Stomach (tissue), 9 donors: ENCODE data around the gene AMER3. TPM values are rescaled to one million over a fixed set of nuclear protein-coding genes. Genes with fewer than 3 reads are reported as not detected.

Experiments used
- DNase-seq, 2 donors: peaks; one replicate each; pipeline versions ENCODE4 v3.0.0 to v3.0.0-alpha.2; 2013 to 2019
- H3K27ac ChIP-seq, 5 donors: fragments of 200-600 bp in 4 of 5; sonication (generic) in 4 of 5; one replicate each; pipeline ENCODE4 v1.5.1; 2013 to 2019; ENCODE audit warnings: mild to moderate bottlenecking in 1 of 5, moderate library complexity in 1 of 5
- H3K27me3 ChIP-seq, 3 donors: fragments of 200-600 bp; sonication (generic); one replicate each; pipeline ENCODE4 v1.5.1; 2017 to 2019; ENCODE audit warnings: mixed run types in 1 of 3
- H3K36me3 ChIP-seq, 4 donors: fragments of 200-600 bp; sonication (generic); 1 replicate in 3 of 4; 2 replicates in 1 of 4; pipeline ENCODE4 v1.5.1; 2016 to 2019
- H3K4me1 ChIP-seq, 4 donors: fragments of 200-600 bp; sonication (generic); one replicate each; pipeline ENCODE4 v1.5.1; 2016 to 2019
- H3K4me3 ChIP-seq, 4 donors: fragments of 200-600 bp; sonication (generic) in 3 of 4; one replicate each; pipeline ENCODE4 v1.5.1; 2016 to 2019; ENCODE audit warnings: mild to moderate bottlenecking in 1 of 4
- H3K9me3 ChIP-seq, 4 donors: fragments of 200-600 bp; sonication (generic); one replicate each; pipeline ENCODE4 v1.5.1; 2016 to 2019
- CTCF ChIP-seq, 7 experiments: fragments of 450-650 bp in 4 of 7; fragments of 200-600 bp in 3 of 7; sonication (generic) in 3 of 7; IDR thresholded peaks; one replicate each; pipeline ENCODE4 v1.5.1; 2016 to 2019; ENCODE audit warnings: antibody characterized with exemption in 7 of 7, control low read depth in 2 of 7, mild to moderate bottlenecking in 1 of 7
- EP300 ChIP-seq: sonication (generic); formaldehyde crosslinking; IDR thresholded peaks from one replicate; pipeline ENCODE4 v1.6.1; 2017; ENCODE audit warnings: antibody characterized with exemption
- POLR2A ChIP-seq, 4 donors: fragments of 450-650 bp; IDR thresholded peaks; one replicate each; pipeline ENCODE4 v1.6.1; 2016; ENCODE audit warnings: antibody characterized with exemption in 4 of 4, control low read depth in 2 of 4, mild to moderate bottlenecking in 1 of 4, moderate library complexity in 1 of 4
- POLR2AphosphoS5 ChIP-seq, 3 donors: sonication (generic); formaldehyde crosslinking; IDR thresholded peaks; one replicate each; pipeline ENCODE4 v1.6.1; 2016; ENCODE audit warnings: antibody characterized with exemption in 3 of 3
- WGBS, 5 donors: extraction: QIAGEN DNeasy Blood & Tissue Kit in 3 of 5; methylation state at CpG; one replicate each; pipeline versions ENCODE4 v1.1.5 to v1.1.7; 2013 to 2018; 5-methylcytosine and 5-hydroxymethylcytosine counted together
- intact Hi-C: fragments of 100-400 bp; cut with DNase I; formaldehyde crosslinking; loops from one replicate; pipeline ENCODE4 v1.15.1; 2023; ENCODE audit warnings: low total_unique reads
- polyA plus RNA-seq, 3 donors: library from polyadenylated mRNA; stranded (reverse); fragments of 200-250 nt; gene quantifications; one replicate each; pipeline ENCODE4 v1.2.3, GENCODE V29; 2013
- total RNA-seq, 5 donors: library from RNA; depleted of rRNA; stranded (reverse); fragments of >200 nt; gene quantifications; one replicate each; pipeline versions ENCODE4 v1.1.0 to v1.2.3, GENCODE V29; 2014 to 2016
- donor health status: healthy with polysubstance abuse.
- donor health status: Bipolar disorder and iron deficiency.
- donor health status: healthy.

Gene AMER3
- total and polyA plus RNA-seq, 8 donors, result 0.08 to 0.61 (median 0.50) TPM; not detected in 2

GRCh38 chr2:130764821-130765115 is 9.4 kb downstream of the AMER3 start:
- H3K27me3 ChIP-seq, result peaks cover 0 to 60% (median 9%) of the 10 kb centered on the region in 3 donors
- no peak for DNase-seq
- no peak overlapping the region for H3K27ac ChIP-seq
- no peaks in the 10 kb centered on the region for H3K4me1 ChIP-seq
- WGBS, 5 donors, result 85 to 93% (median 88%) methylated on average over 5 of the region's 5 CpGs
- no peaks in the 10 kb centered on the region for H3K9me3 ChIP-seq
- H3K4me3 ChIP-seq, result no peak overlapping the region
- no peaks in the 10 kb centered on the region for H3K36me3 ChIP-seq
- no peak for TF ChIP-seq CTCF (IDR thresholded peaks at IDR 0.05)
- TF ChIP-seq POLR2AphosphoS5 (IDR thresholded peaks at IDR 0.05), result no peak
- no peak for TF ChIP-seq EP300
- TF ChIP-seq POLR2A (IDR thresholded peaks at IDR 0.05), result no peak
- intact Hi-C loops, result no loop called here

- Histone ChIP-seq H3K27me3 (peaks cover 0 to 53% (median 6%) of the 10 kb centered on the region in 3 donors), H3K36me3 (no peaks in the 10 kb centered on the region), H3K4me3 (no peak overlapping the region), H3K4me1 (no peaks in the 10 kb centered on the region), H3K27ac (no peak overlapping the region), H3K9me3 (no peaks in the 10 kb centered on the region)
- no peak for DNase-seq
- intact Hi-C loops, result no loop called here
- WGBS, 5 donors, result 67 to 74% (median 70%) methylated on average over 6 of the region's 6 CpGs
- TF ChIP-seq POLR2AphosphoS5 (IDR thresholded peaks at IDR 0.05), result no peak
- no peak for TF ChIP-seq CTCF (IDR thresholded peaks at IDR 0.05)
Observed at GRCh38 chr2:130765464-130765863, 10.1 kb downstream of the AMER3 start.

GRCh38 chr2:130766037-130766436 is 10.7 kb downstream of the AMER3 start:
- Histone ChIP-seq H3K27ac (no peak overlapping the region), H3K4me3 (no peak overlapping the region), H3K36me3 (no peaks in the 10 kb centered on the region), H3K9me3 (no peaks in the 10 kb centered on the region), H3K27me3 (peaks cover 0 to 53% (median 6%) of the 10 kb centered on the region in 3 donors), H3K4me1 (no peaks in the 10 kb centered on the region)
- TF ChIP-seq EP300 (no peak), CTCF (IDR thresholded peaks at IDR 0.05) (no peak), POLR2AphosphoS5 (IDR thresholded peaks at IDR 0.05) (no peak), POLR2A (IDR thresholded peaks at IDR 0.05) (no peak)
- WGBS, 5 donors, result 83 to 89% (median 88%) methylated on average over 7 of the region's 7 CpGs
- intact Hi-C loops, result no loop called here
- DNase-seq, result no peak

- Histone ChIP-seq H3K4me3 (no peak overlapping the region), H3K9me3 (no peaks in the 10 kb centered on the region), H3K4me1 (no peaks in the 10 kb centered on the region), H3K36me3 (no peaks in the 10 kb centered on the region), H3K27ac (no peak overlapping the region), H3K27me3 (peaks cover 0 to 49% (median 1%) of the 10 kb centered on the region in 3 donors)
- no peak for TF ChIP-seq POLR2A (IDR thresholded peaks at IDR 0.05)
- TF ChIP-seq POLR2AphosphoS5 (IDR thresholded peaks at IDR 0.05), result no peak
- no peak for TF ChIP-seq EP300
- no peak for TF ChIP-seq CTCF (IDR thresholded peaks at IDR 0.05)
- DNase-seq, result no peak
- WGBS, 5 donors, result 69 to 81% (median 79%) methylated on average over 11 to 12 of the region's 12 CpGs
- intact Hi-C loops, result no loop called here
Observed at GRCh38 chr2:130766711-130767407, 11.5 kb downstream of the AMER3 start.
